NCI-H146 (cell line): ENCODE measurements around the gene DUSP15.
"Not testable (repeated sequence)": the region's sequence is repeated elsewhere in the genome, so short reads cannot be mapped to it uniquely, and the experiment has no call there.

ENCODE experiments used
- DNase-seq: peaks from one replicate; lab custom pipeline; 2025; lab: John Stamatoyannopoulos, UW

Gene DUSP15

GRCh38 chr20:31839782-31840487 is 30.4 kb downstream of the DUSP15 start:
- DNase-seq, result no peak

- no peak for DNase-seq
Measured at GRCh38 chr20:31838646-31839292, 31.6 kb downstream of the DUSP15 start.

GRCh38 chr20:31837896-31838397 is 32.4 kb downstream of the DUSP15 start:
- DNase-seq, result no peak

- no peak for DNase-seq
Measured at GRCh38 chr20:31836853-31837608, 33.3 kb downstream of the DUSP15 start.

- DNase-seq, result peak; percentile 37
Measured at GRCh38 chr20:31835977-31836852, 34.1 kb downstream of the DUSP15 start.

GRCh38 chr20:31835554-31835953 is 34.8 kb downstream of the DUSP15 start:
- no peak for DNase-seq

GRCh38 chr20:31833931-31834521 is 36.3 kb downstream of the DUSP15 start:
- DNase-seq, result no peak

- DNase-seq, result peak; percentile 54
Measured at GRCh38 chr20:31833130-31833930, 37.0 kb downstream of the DUSP15 start.

GRCh38 chr20:31831771-31832306 is 38.5 kb downstream of the DUSP15 start:
- DNase-seq, result no peak

GRCh38 chr20:31831211-31831610 is 39.1 kb downstream of the DUSP15 start:
- DNase-seq, result no peak

GRCh38 chr20:31830406-31830981 is 39.8 kb downstream of the DUSP15 start:
- DNase-seq, result no peak

- no peak for DNase-seq
Measured at GRCh38 chr20:31829731-31830130, 40.6 kb downstream of the DUSP15 start.

- DNase-seq, result not testable (repeated sequence)
Measured at GRCh38 chr20:31828016-31828415, 42.3 kb downstream of the DUSP15 start.

GRCh38 chr20:31827059-31827458 is 43.3 kb downstream of the DUSP15 start:
- no peak for DNase-seq

GRCh38 chr20:31826074-31826473 is 44.3 kb downstream of the DUSP15 start:
- no peak for DNase-seq

- no peak for DNase-seq
Measured at GRCh38 chr20:31824554-31825313, 45.6 kb downstream of the DUSP15 start.

GRCh38 chr20:31824125-31824485 is 46.2 kb downstream of the DUSP15 start:
- no peak for DNase-seq

- no peak for DNase-seq
Measured at GRCh38 chr20:31823360-31824124, 46.8 kb downstream of the DUSP15 start.
